SK-N-SH (cell line): ENCODE results near the gene GPRC5A. TPM values are rescaled to one million over a fixed set of nuclear protein-coding genes. Genes with fewer than 3 reads are reported as not detected.

Experiments
- CTCF ChIA-PET: fragments of 300-600, 350-600 bp; formaldehyde crosslinking; extraction: SDS; loops from one replicate; lab custom pipeline; 2021; lab: Yijun Ruan, JAX
- POLR2A ChIA-PET: fragments of 350-600 bp; sonication (Branson Sonifier 250); formaldehyde crosslinking; extraction: SDS; loops from one replicate; lab custom pipeline; 2020; ENCODE audit warnings: antibody characterized with exemption, inconsistent platforms; lab: Yijun Ruan, JAX
- DNase-seq: peaks from one replicate; pipeline ENCODE4 v3.0.0; 2012
- H2AFZ ChIP-seq: fragments of 200-600 bp; sonication (generic); 2 replicates; pipeline ENCODE4 v1.8.1; 2016; ENCODE audit warnings: antibody characterized with exemption, mild to moderate bottlenecking, low read depth
- H3F3A ChIP-seq: fragments of 200-600 bp; sonication (generic); replicated peaks from 2 replicates; pipeline ENCODE3; 2016; ENCODE audit warnings: antibody characterized with exemption, mild to moderate bottlenecking; ENCODE audit not compliant: insufficient read depth
- H3K27ac ChIP-seq, 2 experiments: fragments of 200-500 bp in 1 of 2; fragments of 200-600 bp in 1 of 2; sonication (Bioruptor generic) in 1 of 2; sonication (generic), shearing (Covaris generic) in 1 of 2; 2 replicates each; pipeline versions ENCODE4 v1.5.1 to v1.6.1; 2014 to 2016; ENCODE audit warnings: low read depth in 2 of 2, inconsistent platforms in 1 of 2, low read length in 1 of 2, mild to moderate bottlenecking in 1 of 2, mixed read lengths in 1 of 2
- H3K27me3 ChIP-seq: fragments of 200-600 bp; sonication (generic), shearing (Covaris generic); 2 replicates; pipeline ENCODE4 v1.6.1; 2016; ENCODE audit warnings: mixed run types; ENCODE audit not compliant: insufficient read depth
- H3K36me3 ChIP-seq, 2 experiments: fragments of 200-500 bp in 1 of 2; fragments of 200-600 bp in 1 of 2; sonication (Bioruptor generic) in 1 of 2; sonication (generic) in 1 of 2; replicated peaks in 1 of 2; 2 replicates each; pipeline versions ENCODE3 to v1.5.1; 2014 to 2016; ENCODE audit warnings: low read length in 1 of 2, mild to moderate bottlenecking in 1 of 2; ENCODE audit not compliant: insufficient read depth in 2 of 2, control insufficient read depth in 1 of 2
- H3K4me1 ChIP-seq, 2 experiments: fragments of 200-500 bp in 1 of 2; fragments of 200-600 bp in 1 of 2; sonication (Bioruptor generic) in 1 of 2; sonication (generic), shearing (Covaris generic) in 1 of 2; 2 replicates each; pipeline versions ENCODE4 v1.5.1 to v1.6.1; 2014 to 2016; ENCODE audit warnings: low read depth in 1 of 2, low read length in 1 of 2, mixed run types in 1 of 2; ENCODE audit not compliant: insufficient read depth in 2 of 2, control insufficient read depth in 1 of 2
- H3K4me2 ChIP-seq: fragments of 200-600 bp; sonication (generic), shearing (Covaris generic); 2 replicates; pipeline ENCODE4 v1.6.1; 2017; ENCODE audit warnings: mixed run types
- H3K4me3 ChIP-seq, 2 experiments: fragments of 200-500 bp in 1 of 2; fragments of 200-600 bp in 1 of 2; sonication (Bioruptor generic) in 1 of 2; sonication (generic), shearing (Covaris generic) in 1 of 2; 2 replicates each; pipeline versions ENCODE4 v1.5.1 to v1.8.1; 2014 to 2016; ENCODE audit warnings: low read depth in 2 of 2, inconsistent platforms in 1 of 2, low read length in 1 of 2, mild to moderate bottlenecking in 1 of 2, mixed read lengths in 1 of 2, moderate library complexity in 1 of 2
- H3K79me2 ChIP-seq: fragments of 200-600 bp; sonication (generic); 2 replicates; pipeline ENCODE4 v1.8.1; 2017; ENCODE audit warnings: mild to moderate bottlenecking; ENCODE audit not compliant: insufficient read depth
- H3K9ac ChIP-seq: fragments of 200-600 bp; sonication (generic); 2 replicates; pipeline ENCODE4 v1.6.1; 2017; ENCODE audit warnings: mixed run types
- H3K9me2 ChIP-seq: fragments of 200-600 bp; sonication (generic); 2 replicates; pipeline ENCODE4 v1.6.1; 2017; ENCODE audit warnings: mixed run types
- H3K9me3 ChIP-seq: fragments of 200-600 bp; sonication (generic); 2 replicates; pipeline ENCODE4 v1.6.1; 2017; ENCODE audit warnings: mixed run types, mild to moderate bottlenecking, moderate library complexity
- H4K20me1 ChIP-seq: fragments of 200-600 bp; sonication (generic); 2 replicates; pipeline ENCODE4 v1.6.1; 2017; ENCODE audit warnings: mild to moderate bottlenecking, mixed run types; ENCODE audit not compliant: insufficient read depth
- CTCF ChIP-seq: fragments of 200-600 bp; sonication (generic); IDR thresholded peaks from 2 replicates; pipeline ENCODE4 v1.6.1; 2017; ENCODE audit warnings: antibody characterized with exemption, mild to moderate bottlenecking, moderate library complexity
- ELF1 ChIP-seq: IDR thresholded peaks from 2 replicates; pipeline ENCODE4 v1.4.0; 2012
- FOXM1 ChIP-seq: IDR thresholded peaks from 2 replicates; pipeline ENCODE4 v1.4.0; 2012; ENCODE audit warnings: low read depth, mild to moderate bottlenecking
- GABPA ChIP-seq: IDR thresholded peaks from 2 replicates; pipeline ENCODE4 v1.4.0; 2012; ENCODE audit warnings: low read depth, mild to moderate bottlenecking
- MAX ChIP-seq: IDR thresholded peaks from 2 replicates; pipeline ENCODE4 v1.4.0; 2012; ENCODE audit warnings: low read depth
- MEF2A ChIP-seq: IDR thresholded peaks from 2 replicates; pipeline ENCODE4 v1.4.0; 2012; ENCODE audit warnings: low read depth, borderline replicate concordance
- MXI1 ChIP-seq: IDR thresholded peaks from 2 replicates; pipeline ENCODE4 v1.6.1; 2012; ENCODE audit warnings: mild to moderate bottlenecking, low read depth, low read length, improper control_type of control experiment
- POLR2AphosphoS5 ChIP-seq: IDR thresholded peaks from 2 replicates; pipeline ENCODE4 v1.6.1; 2012; ENCODE audit warnings: low read depth, low read length
- RCOR1 ChIP-seq: fragments of 150-350 bp; IDR thresholded peaks from 2 replicates; pipeline ENCODE4 v1.6.1; 2017; ENCODE audit warnings: antibody characterized with exemption, low read length
- TAF1 ChIP-seq: IDR thresholded peaks from 2 replicates; pipeline ENCODE4 v1.6.1; 2012; ENCODE audit warnings: low read depth, mild to moderate bottlenecking, low read length, moderate library complexity, borderline replicate concordance
- ZBTB33 ChIP-seq: IDR thresholded peaks from 2 replicates; pipeline ENCODE4 v1.4.0; 2012; ENCODE audit warnings: low read depth, borderline replicate concordance
- WGBS: methylation state at CpG from one replicate; pipeline ENCODE4 v1.1.6; 2017; ENCODE audit warnings: low lambda C conversion rate; 5-methylcytosine and 5-hydroxymethylcytosine counted together
- polyA plus RNA-seq, 3 experiments: library from polyadenylated mRNA; depleted of rRNA; stranded (reverse); fragments of >200 nt; gene quantifications; 2 replicates each; pipeline ENCODE4 v1.2.3, GENCODE V29; 2012

Gene GPRC5A
- polyA plus RNA-seq, 1 of the 3 experiments (the other 2 are of a cell fraction) = 12.7 TPM

GRCh38 chr12:12964255-12964654 lies 72.9 kb downstream of the GPRC5A start:
- POLR2A ChIA-PET = no interaction called here

GRCh38 chr12:12965836-12966235 lies 74.5 kb downstream of the GPRC5A start:
- Histone ChIP-seq H3K9ac (no peak overlapping the region), H3F3A (no peaks in the 10 kb centered on the region), H2AFZ (no peak overlapping the region), H3K9me3 (no peaks in the 10 kb centered on the region), H3K27ac (no peak overlapping the region), H3K4me3 (no peak overlapping the region), H3K36me3 (peaks cover 0 to 6% of the 10 kb centered on the region in 2 experiments), H3K27me3 (no peaks in the 10 kb centered on the region), H3K4me2 (no peak overlapping the region), H4K20me1 (no peaks in the 10 kb centered on the region), H3K79me2 (no peaks in the 10 kb centered on the region), H3K4me1 (no peaks in the 10 kb centered on the region), H3K9me2 (no peaks in the 10 kb centered on the region)
- 78% methylated on average over 4 of the region's 4 CpGs for WGBS
- no peak for DNase-seq
- TF ChIP-seq RCOR1 (no peak), GABPA (no peak), ZBTB33 (no peak), MXI1 (no peak), ELF1 (no peak), MEF2A (no peak), TAF1 (no peak), MAX (no peak), POLR2AphosphoS5 (no peak)
- POLR2A ChIA-PET = no interaction called here
- CTCF ChIA-PET = no interaction called here

More at GRCh38 chr12:12964255-12964654, 72.9 kb downstream of the GPRC5A start:
- no peak overlapping the region for H2AFZ ChIP-seq
- H3K79me2 ChIP-seq = no peaks in the 10 kb centered on the region
- no peaks in the 10 kb centered on the region for H3K27me3 ChIP-seq
- TF ChIP-seq CTCF (no peak), FOXM1 (no peak)
- no peaks in the 10 kb centered on the region for H3K4me1 ChIP-seq
- WGBS = 81% methylated on average over 4 of the region's 4 CpGs
- no peak overlapping the region for H3K27ac ChIP-seq
- H3K9ac ChIP-seq = no peak overlapping the region
- H3K4me3 ChIP-seq = no peak overlapping the region
- no peak for DNase-seq
- no peak overlapping the region for H3K4me2 ChIP-seq
- CTCF ChIA-PET = interaction anchor here (1.1 kb wide), 1 partner anchor 10 kb away, joined by 3 read pairs; no protein-coding TSS in a partner anchor
- no peaks in the 10 kb centered on the region for H3K9me2 ChIP-seq
- no peaks in the 10 kb centered on the region for H4K20me1 ChIP-seq
- no peaks in the 10 kb centered on the region for H3F3A ChIP-seq
- H3K9me3 ChIP-seq = no peaks in the 10 kb centered on the region
- H3K36me3 ChIP-seq = peaks cover 0 to 6% of the 10 kb centered on the region in 2 experiments

Other genes starting within 250 kb of the GPRC5A start
- gene GPR19, start 195.4 kb upstream of the GPRC5A start, polyA plus RNA-seq (2012; rRNA removed) = 0.41 and 0.55 TPM in 2 replicates
- gene CDKN1B, start 174.2 kb upstream of the GPRC5A start, polyA plus RNA-seq (2012; rRNA removed) = 6.8 and 9.2 TPM in 2 replicates
- gene APOLD1, start 105.9 kb upstream of the GPRC5A start, polyA plus RNA-seq (2012; rRNA removed) = 1.6 and 1.7 TPM in 2 replicates
- gene DDX47, start 78.2 kb upstream of the GPRC5A start, polyA plus RNA-seq (2012; rRNA removed) = 68.4 and 90.9 TPM in 2 replicates
- gene GPRC5D, start 60.6 kb downstream of the GPRC5A start, polyA plus RNA-seq (2012; rRNA removed) = not detected in 2 replicates
- 16.3 and 17.9 TPM in 2 replicates for gene HEBP1, start 108.7 kb downstream of the GPRC5A start, polyA plus RNA-seq (2012; rRNA removed)
- 3.7 and 4.9 TPM in 2 replicates for gene FAM234B, start 152.8 kb downstream of the GPRC5A start, polyA plus RNA-seq (2012; rRNA removed)
- gene GSG1, start 212.1 kb downstream of the GPRC5A start, polyA plus RNA-seq (2012; rRNA removed) = 0.39 and 0.68 TPM in 2 replicates